Pancreas (tissue), 10 donors: ENCODE measurements around the gene RGL4. TPM values are rescaled to one million over a fixed set of nuclear protein-coding genes. Genes with fewer than 3 reads are reported as not detected.

Source experiments
- ATAC-seq, 4 donors: fragments of 200-7000 bp; cut with Tn5 transposase; one replicate each; pipeline versions ENCODE4 v1.8.0 to v1.9.1; 2020; ENCODE audit warnings: mild to moderate bottlenecking in 4 of 4, moderate library complexity in 4 of 4
- DNase-seq, 6 donors: peaks; one replicate each; pipeline ENCODE4 v3.0.0-alpha.2; 2020
- FAIRE-seq: peaks from 2 replicates; lab custom pipeline; 2012; peaks lifted over from hg19 to GRCh38; lab: Jason Lieb, UNC
- H3K27ac ChIP-seq, 4 donors: fragments of 200-600 bp; sonication (generic); 1 replicate in 3 of 4; 2 replicates in 1 of 4; pipeline versions ENCODE4 v1.5.0 to v1.8.0; 2020
- H3K27me3 ChIP-seq, 4 donors: fragments of 200-600 bp; one replicate each; pipeline ENCODE4 v1.8.0; 2021
- H3K36me3 ChIP-seq, 3 donors: fragments of 200-600 bp; sonication (generic) in 1 of 3; one replicate each; pipeline versions ENCODE4 v1.5.0 to v1.8.0; 2020 to 2021
- H3K4me1 ChIP-seq, 3 donors: fragments of 200-600 bp; one replicate each; pipeline ENCODE4 v1.8.0; 2021
- H3K4me3 ChIP-seq, 4 donors: fragments of 200-600 bp; sonication (generic) in 2 of 4; one replicate each; pipeline versions ENCODE4 v1.5.0 to v1.8.0; 2020 to 2021
- H3K9me3 ChIP-seq, 4 donors: fragments of 200-600 bp; one replicate each; pipeline ENCODE4 v1.8.0; 2021
- CTCF ChIP-seq, 4 donors: fragments of 200-600 bp; sonication (generic) in 3 of 4; IDR thresholded peaks; one replicate each; pipeline versions ENCODE4 v1.5.0 to v1.8.0; 2021; ENCODE audit warnings: antibody characterized with exemption in 4 of 4
- WGBS, 2 donors: extraction: QIAGEN DNeasy Blood & Tissue Kit; methylation state at CpG; one replicate each; pipeline ENCODE4 v1.1.7; 2013; 5-methylcytosine and 5-hydroxymethylcytosine counted together
- intact Hi-C, 3 donors: fragments of 100-400 bp; cut with DNase I; formaldehyde crosslinking; loops; one replicate each; pipeline versions ENCODE4 v1.11.1 to v1.14.2; 2022
- polyA plus RNA-seq, 2 donors: library from polyadenylated mRNA; stranded (reverse); fragments of 200-250 nt; gene quantifications; one replicate each; pipeline ENCODE4 v1.2.3, GENCODE V29; 2013
- total RNA-seq, 6 donors: library from RNA; stranded (reverse); fragmentation: NEBNext Ultra II Directional in 4 of 6; extraction: Animal tissue kit (Norgen Biotek cat#: 25700) in 4 of 6; gene quantifications; one replicate each; pipeline versions ENCODE4 v1.2.1 to v1.2.4, GENCODE V29; 2021 to 2023
- donor health status: healthy with polysubstance abuse.
- donor health status: DM: no; HTN: no; CAD: no; lungs with moderate emphysema.
- donor health status: DM: no; HTN: no; CAD: no.
- donor health status: control.
- donor health status: control.
- donor health status: Bipolar disorder and iron deficiency.
- donor health status: DM: yes; HTN: yes; CAD: no.
- donor health status: DM: no; HTN: no; CAD: no.
- donor health status: DM: no; HTN: no; CAD: no.
- donor health status: DM: yes; HTN: yes; CAD: no.

RGL4 gene
- total and polyA plus RNA-seq, 8 donors = 0.42 to 0.95 (median 0.61) TPM; not detected in 4

- TF ChIP-seq CTCF (IDR thresholded peaks at IDR 0.05) = no peak
Measured at GRCh38 chr22:23692598-23693291, 1.9 kb downstream of the RGL4 start.

GRCh38 chr22:23693979-23694680, 3.3 kb downstream of the RGL4 start:
- FAIRE-seq (no peak), ATAC-seq (no peak), DNase-seq (peak in 1 of 6 donors; percentile 31)
- intact Hi-C loops = no loop called here
- H3K27me3 ChIP-seq = no peaks in the 10 kb centered on the region
- TF ChIP-seq CTCF (IDR thresholded peaks at IDR 0.05) = no peak
- no peaks in the 10 kb centered on the region for H3K9me3 ChIP-seq
- no peak overlapping the region for H3K27ac ChIP-seq
- peaks cover 0 to 20% (median 6%) of the 10 kb centered on the region in 3 donors for H3K36me3 ChIP-seq
- 93% methylated on average over 11 of the region's 11 CpGs for WGBS, 2 donors
- H3K4me3 ChIP-seq = no peak overlapping the region
- no peaks in the 10 kb centered on the region for H3K4me1 ChIP-seq

More at GRCh38 chr22:23692598-23693291, 1.9 kb downstream of the RGL4 start:
- H3K27ac ChIP-seq = no peak overlapping the region
- peak in 1 of 6 donors; percentile 33 for DNase-seq
- no peak for ATAC-seq
- no peaks in the 10 kb centered on the region for H3K9me3 ChIP-seq
- H3K4me3 ChIP-seq = no peak overlapping the region
- no peak for FAIRE-seq
- no peaks in the 10 kb centered on the region for H3K4me1 ChIP-seq
- peaks cover 0 to 20% (median 6%) of the 10 kb centered on the region in 3 donors for H3K36me3 ChIP-seq
- H3K27me3 ChIP-seq = no peaks in the 10 kb centered on the region
- WGBS, 2 donors = 94 to 97% methylated on average over 12 of the region's 12 CpGs
- intact Hi-C loops = no loop called here

- WGBS, 2 donors = 86 to 92% methylated on average over 3 of the region's 3 CpGs
- TF ChIP-seq CTCF (IDR thresholded peaks at IDR 0.05) = no peak
- H3K4me3 ChIP-seq = no peak overlapping the region
- ATAC-seq (no peak), FAIRE-seq (no peak), DNase-seq (peak in 1 of 6 donors; percentile 41)
- H3K9me3 ChIP-seq = no peaks in the 10 kb centered on the region
- no peaks in the 10 kb centered on the region for H3K4me1 ChIP-seq
- intact Hi-C loops = no loop called here
- H3K27ac ChIP-seq = no peak overlapping the region
- H3K27me3 ChIP-seq = no peaks in the 10 kb centered on the region
- H3K36me3 ChIP-seq = peaks cover 0 to 22% (median 6%) of the 10 kb centered on the region in 3 donors
Measured at GRCh38 chr22:23695141-23695540, 4.3 kb downstream of the RGL4 start.

GRCh38 chr22:23695571-23696325, 4.9 kb downstream of the RGL4 start:
- TF ChIP-seq CTCF (IDR thresholded peaks at IDR 0.05) = no peak
- Histone ChIP-seq H3K9me3 (no peaks in the 10 kb centered on the region), H3K36me3 (peaks cover 0 to 26% (median 6%) of the 10 kb centered on the region in 3 donors), H3K4me3 (no peak overlapping the region), H3K4me1 (no peaks in the 10 kb centered on the region), H3K27ac (peak overlapping the region in 2 of 4 donors; percentile 8 to 50), H3K27me3 (no peaks in the 10 kb centered on the region)
- ATAC-seq (no peak), DNase-seq (peak in 1 of 6 donors; percentile 39), FAIRE-seq (no peak)
- WGBS, 2 donors = 90 to 92% methylated on average over 19 of the region's 19 CpGs
- intact Hi-C loops = no loop called here
